Mucosa of gallbladder (tissue), 1 donor: Measurements from ENCODE around the gene NEURL1B. TPM values are rescaled to one million over a fixed set of nuclear protein-coding genes. Genes with fewer than 3 reads are reported as not detected.
A peak's percentile ranks its signal among the peaks of the same experiment; 100 is the strongest.
"Not testable (repeated sequence)": the region's sequence is repeated elsewhere in the genome, so short reads cannot be mapped to it uniquely, and the experiment has no call there.

Experiments
- DNase-seq: peaks from one replicate; pipeline ENCODE4 v3.0.0-alpha.2; 2020; ENCODE audit warnings: low spot score
- total RNA-seq: library from RNA; stranded (reverse); gene quantifications from one replicate; pipeline ENCODE4 v1.2.1, GENCODE V29; 2021
- donor health status: DM: no; HTN: no; CAD: no.

NEURL1B gene
- total RNA-seq, 1 donor from 2014 or later: 27.9 TPM

- no peak for DNase-seq
Observed at GRCh38 chr5:172695232-172696054, 54.4 kb downstream of the NEURL1B start.

GRCh38 chr5:172696171-172696849 lies 55.2 kb downstream of the NEURL1B start:
- DNase-seq: no peak

- peak; percentile 91 for DNase-seq
Observed at GRCh38 chr5:172697123-172698121, 56.4 kb downstream of the NEURL1B start.

- DNase-seq: no peak
Observed at GRCh38 chr5:172699423-172699822, 58.4 kb downstream of the NEURL1B start.

GRCh38 chr5:172699999-172700364 lies 58.9 kb downstream of the NEURL1B start:
- DNase-seq: no peak

GRCh38 chr5:172700365-172701290 lies 59.6 kb downstream of the NEURL1B start:
- DNase-seq: no peak

- DNase-seq: no peak
Observed at GRCh38 chr5:172701291-172701656, 60.2 kb downstream of the NEURL1B start.

- no peak for DNase-seq
Observed at GRCh38 chr5:172703952-172704351, 62.9 kb downstream of the NEURL1B start.

GRCh38 chr5:172705576-172706084 lies 64.6 kb downstream of the NEURL1B start:
- no peak for DNase-seq

- no peak for DNase-seq
Observed at GRCh38 chr5:172706796-172707195, 65.7 kb downstream of the NEURL1B start.

- DNase-seq: no peak
Observed at GRCh38 chr5:172707285-172708182, 66.5 kb downstream of the NEURL1B start.

- no peak for DNase-seq
Observed at GRCh38 chr5:172708183-172708505, 67.1 kb downstream of the NEURL1B start.

- no peak for DNase-seq
Observed at GRCh38 chr5:172710676-172711075, 69.6 kb downstream of the NEURL1B start.

GRCh38 chr5:172711321-172711861 lies 70.3 kb downstream of the NEURL1B start:
- not testable (repeated sequence) for DNase-seq

- DNase-seq: no peak
Observed at GRCh38 chr5:172712610-172713009, 71.5 kb downstream of the NEURL1B start.

- no peak for DNase-seq
Observed at GRCh38 chr5:172713113-172713808, 72.2 kb downstream of the NEURL1B start.

- no peak for DNase-seq
Observed at GRCh38 chr5:172713809-172714490, 72.9 kb downstream of the NEURL1B start.
